Measurements from ENCODE around the gene RGS1.

The RGS1 gene

DNA sequence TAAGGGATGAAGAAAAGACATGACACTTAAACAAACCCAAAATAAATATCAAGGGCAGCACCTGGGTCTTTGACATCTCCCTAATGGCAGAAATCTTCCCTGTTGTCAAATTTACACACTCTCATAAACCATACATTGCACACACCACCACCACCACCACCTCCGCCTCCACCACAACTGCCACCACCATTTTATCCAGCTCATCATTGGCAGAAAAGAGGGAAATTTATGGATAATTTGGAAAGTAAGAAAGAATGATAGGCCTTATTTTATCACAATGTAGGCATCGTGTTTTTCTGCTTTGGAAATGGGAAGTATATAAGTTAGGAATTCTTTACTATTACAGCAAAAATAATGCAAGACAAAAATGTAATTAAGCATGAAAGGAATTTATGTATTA is 33.1 kb downstream of the RGS1 start:
- Histone ChIP-seq H3K4me3 (ENCODE audit: low read depth, low read length) (no peak overlapping the region), H3K9me3 (ENCODE audit: control insufficient read depth, insufficient read depth, low read depth, low read length) (no peaks in the 10 kb centered on the region), H3K36me3 (ENCODE audit: control insufficient read depth in 2 of 2, insufficient read depth in 1 of 2, low read length in 2 of 2) (no peaks in the 10 kb centered on the region), H3K4me1 (ENCODE audit: control insufficient read depth, insufficient read depth, low read length) (no peaks in the 10 kb centered on the region), H3K27ac (ENCODE audit: extremely low read depth, low read depth, low read length) (no peak overlapping the region)
- POLR2A ChIA-PET: no interaction called here
- CTCF ChIA-PET: interaction anchor here (0.6 to 1.5 kb wide), 5 partner anchors 26 to 390 kb away, joined by 3 to 10 read pairs (median 4); no protein-coding TSS in a partner anchor
- TF ChIP-seq ZNF23 (tag by site-specific recombination; IDR thresholded peaks at IDR 0.05; ENCODE audit: borderline replicate concordance) (no peak), ZNF121 (tag by site-specific recombination; IDR thresholded peaks at IDR 0.05) (no peak), EGR2 (tag by site-specific recombination; IDR thresholded peaks at IDR 0.05; ENCODE audit: low read depth) (no peak), ZNF501 (tag by site-specific recombination; IDR thresholded peaks at IDR 0.05) (no peak), ZNF768 (tag by site-specific recombination; IDR thresholded peaks at IDR 0.05) (no peak)

DNA sequence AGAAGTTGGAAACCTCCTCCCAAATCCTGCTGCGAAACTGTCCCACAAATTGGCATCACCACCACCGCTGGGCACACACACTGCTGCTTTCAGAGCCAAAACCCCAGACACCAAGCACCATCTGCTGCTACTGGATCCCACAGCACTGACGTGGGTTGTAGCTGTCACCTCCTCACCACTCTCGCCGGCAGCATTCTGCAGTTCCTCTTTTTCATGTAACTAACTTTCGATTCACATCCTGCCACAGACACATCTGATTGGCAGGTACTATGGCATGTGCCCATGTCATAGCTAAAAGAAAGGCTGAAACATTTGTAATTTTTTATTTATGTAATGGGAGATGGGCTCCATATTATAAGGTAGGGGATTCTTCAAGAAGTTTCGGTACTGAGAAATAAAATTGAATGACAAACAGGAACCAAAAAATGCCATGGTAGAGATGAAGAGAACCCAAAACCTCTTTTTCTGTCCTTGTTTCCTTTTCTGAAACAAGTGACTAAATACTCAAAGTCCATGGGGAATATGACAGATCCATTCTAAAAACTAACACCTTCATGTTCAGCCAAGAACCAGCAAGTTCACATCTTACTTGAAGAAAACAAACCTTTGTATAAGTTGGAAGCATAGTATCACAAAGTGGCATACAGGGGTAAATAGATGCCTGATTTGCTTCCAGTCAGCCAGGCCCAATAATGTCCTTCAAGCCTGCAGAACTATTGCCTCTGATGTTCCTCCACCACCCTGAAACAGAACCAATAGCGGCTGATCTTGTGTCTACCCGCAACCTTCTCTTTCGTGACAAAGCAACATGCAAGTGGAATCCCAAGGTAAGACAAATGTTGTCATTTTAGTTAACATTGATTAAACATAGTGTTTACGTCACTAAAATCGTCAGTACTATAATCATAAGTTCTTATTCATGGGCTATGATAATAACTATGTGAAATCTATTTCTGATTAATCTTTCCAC is 33.8 kb downstream of the RGS1 start:
- no peak for TF ChIP-seq ZNF513 (tag by site-specific recombination; IDR thresholded peaks at IDR 0.05)
- TF ChIP-seq ZNF843 (tag by site-specific recombination; IDR thresholded peaks at IDR 0.05): no peak
- no peak for TF ChIP-seq ZNF324 (tag by site-specific recombination; IDR thresholded peaks at IDR 0.05)
- TF ChIP-seq ZNF221 (tag by site-specific recombination; IDR thresholded peaks at IDR 0.05; ENCODE audit: borderline replicate concordance): no peak
- TF ChIP-seq RBAK (tag by site-specific recombination; IDR thresholded peaks at IDR 0.05): no peak
- no peak for TF ChIP-seq ZBTB26 (tag by site-specific recombination; optimal IDR thresholded peaks at IDR 0.05)
- TF ChIP-seq ZNF692 (tag by site-specific recombination; IDR thresholded peaks at IDR 0.05): no peak
- TF ChIP-seq ATF2 (tag by site-specific recombination; IDR thresholded peaks at IDR 0.05; ENCODE audit: low read depth): no peak
- no peak for TF ChIP-seq ZNF521 (tag by site-specific recombination; IDR thresholded peaks at IDR 0.05)
- TF ChIP-seq ZNF677 (tag by site-specific recombination; IDR thresholded peaks at IDR 0.05): no peak
- Histone ChIP-seq H3K27ac (ENCODE audit: extremely low read depth, low read depth, low read length) (no peak overlapping the region), H3K4me1 (ENCODE audit: control insufficient read depth, insufficient read depth, low read length) (no peaks in the 10 kb centered on the region), H3K9me3 (ENCODE audit: control insufficient read depth, insufficient read depth, low read depth, low read length) (no peaks in the 10 kb centered on the region), H3K4me3 (ENCODE audit: low read depth, low read length) (no peak overlapping the region), H3K36me3 (ENCODE audit: control insufficient read depth in 2 of 2, insufficient read depth in 1 of 2, low read length in 2 of 2) (no peaks in the 10 kb centered on the region)
- POLR2A ChIA-PET: no interaction called here
- CTCF ChIA-PET: interaction anchor here (0.5 to 1.5 kb wide), 9 partner anchors 51 to 992 kb away, joined by 3 to 18 read pairs (median 4); no protein-coding TSS in a partner anchor

Measured in HEK293 (cell line).